DOHH2 (cell line): ENCODE data around the gene MGAT5.

Experiments used
- H3F3A ChIP-seq: fragments of 200-600 bp; sonication (generic), shearing (Covaris generic); 2 replicates; pipeline ENCODE4 v1.6.0; 2016; ENCODE audit warnings: antibody characterized with exemption, mild to moderate bottlenecking; ENCODE audit not compliant: control insufficient read depth, insufficient read depth
- H3K27ac ChIP-seq: fragments of 200-600 bp; sonication (generic); 2 replicates; pipeline ENCODE4 v1.5.1; 2014; ENCODE audit warnings: low read depth, mild to moderate bottlenecking, low read length, moderate library complexity
- H3K27me3 ChIP-seq: fragments of 200-600 bp; sonication (generic); 2 replicates; pipeline ENCODE4 v1.6.1; 2014; ENCODE audit warnings: mild to moderate bottlenecking, low read length, mixed read lengths; ENCODE audit not compliant: control insufficient read depth
- H3K36me3 ChIP-seq: fragments of 200-600 bp; sonication (generic); 2 replicates; pipeline ENCODE4 v1.6.1; 2014; ENCODE audit warnings: mild to moderate bottlenecking, low read length, moderate library complexity, mixed read lengths; ENCODE audit not compliant: control insufficient read depth
- H3K4me1 ChIP-seq: fragments of 200-600 bp; sonication (generic); 2 replicates; pipeline ENCODE4 v1.6.1; 2014; ENCODE audit warnings: mild to moderate bottlenecking, low read length, mixed read lengths; ENCODE audit not compliant: control insufficient read depth
- H3K4me2 ChIP-seq: fragments of 200-600 bp; sonication (generic); 2 replicates; pipeline ENCODE4 v1.6.0; 2014; ENCODE audit warnings: mild to moderate bottlenecking, low read length, moderate library complexity
- H3K4me3 ChIP-seq: fragments of 200-600 bp; sonication (generic); 2 replicates; pipeline ENCODE4 v1.5.1; 2014; ENCODE audit warnings: mild to moderate bottlenecking, low read length, mixed read lengths
- H3K79me2 ChIP-seq: fragments of 200-600 bp; sonication (generic); 2 replicates; pipeline ENCODE4 v1.6.1; 2014; ENCODE audit warnings: mild to moderate bottlenecking, low read length, mixed read lengths; ENCODE audit not compliant: control insufficient read depth
- H3K9me2 ChIP-seq: fragments of 200-600 bp; sonication (generic); replicated peaks from 2 replicates; pipeline ENCODE4 v1.6.1; 2014; ENCODE audit warnings: mild to moderate bottlenecking, low read length, mixed read lengths; ENCODE audit not compliant: control insufficient read depth
- H3K9me3 ChIP-seq: fragments of 200-600 bp; sonication (generic); 2 replicates; pipeline ENCODE4 v1.6.1; 2014; ENCODE audit warnings: antibody characterized with exemption, low read length, mixed read lengths; ENCODE audit not compliant: control insufficient read depth, insufficient read depth
- H4K20me1 ChIP-seq: fragments of 200-600 bp; sonication (generic); 2 replicates; pipeline ENCODE4 v1.6.0; 2014; ENCODE audit warnings: low read depth, mild to moderate bottlenecking, antibody characterized with exemption, low read length, moderate library complexity; ENCODE audit not compliant: control insufficient read depth, insufficient read depth
- CTCF ChIP-seq: fragments of 200-600 bp; sonication (generic); IDR thresholded peaks from one replicate; pipeline ENCODE4 v1.5.1; 2014; ENCODE audit warnings: antibody characterized with exemption, mild to moderate bottlenecking, low read depth, low read length; ENCODE audit not compliant: poor library complexity, severe bottlenecking
- EZH2phosphoT487 ChIP-seq: fragments of 200-600 bp; sonication (generic); IDR thresholded peaks from 2 replicates; pipeline ENCODE4 v1.6.1; 2017; ENCODE audit warnings: borderline replicate concordance, mild to moderate bottlenecking, antibody characterized with exemption, low read length, moderate library complexity, mixed read lengths

The MGAT5 gene

DNA sequence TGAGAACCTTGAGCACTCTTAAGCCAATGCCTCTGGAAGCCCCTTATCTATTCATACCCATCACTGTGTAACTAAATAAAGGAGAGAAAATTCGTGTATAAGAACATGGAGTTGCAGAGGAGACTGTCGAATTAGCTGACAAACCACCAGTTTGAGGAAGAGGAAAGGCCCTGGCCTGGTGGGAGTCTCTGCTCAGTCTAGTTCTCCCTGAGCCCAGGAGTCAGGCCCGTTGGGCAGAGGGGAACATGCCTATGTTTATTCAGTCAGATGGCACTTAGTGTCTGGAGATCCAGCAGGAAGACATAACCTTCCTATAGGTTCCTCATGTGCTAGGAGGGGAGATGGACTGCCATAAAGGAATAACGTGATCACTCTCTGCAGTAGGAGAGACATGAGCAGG, 60.3 kb downstream of the MGAT5 start:
- Histone ChIP-seq H3K4me3 (no peak overlapping the region), H3K36me3 (peaks cover 24% of the 10 kb centered on the region), H3K27me3 (no peaks in the 10 kb centered on the region), H3K27ac (no peak overlapping the region), H4K20me1 (no peaks in the 10 kb centered on the region), H3K9me3 (no peaks in the 10 kb centered on the region), H3K9me2 (no peaks in the 10 kb centered on the region), H3K4me1 (peaks cover 22% of the 10 kb centered on the region), H3F3A (no peaks in the 10 kb centered on the region), H3K79me2 (peaks cover 33% of the 10 kb centered on the region), H3K4me2 (no peak overlapping the region)
- TF ChIP-seq CTCF (no peak), EZH2phosphoT487 (no peak)

DNA sequence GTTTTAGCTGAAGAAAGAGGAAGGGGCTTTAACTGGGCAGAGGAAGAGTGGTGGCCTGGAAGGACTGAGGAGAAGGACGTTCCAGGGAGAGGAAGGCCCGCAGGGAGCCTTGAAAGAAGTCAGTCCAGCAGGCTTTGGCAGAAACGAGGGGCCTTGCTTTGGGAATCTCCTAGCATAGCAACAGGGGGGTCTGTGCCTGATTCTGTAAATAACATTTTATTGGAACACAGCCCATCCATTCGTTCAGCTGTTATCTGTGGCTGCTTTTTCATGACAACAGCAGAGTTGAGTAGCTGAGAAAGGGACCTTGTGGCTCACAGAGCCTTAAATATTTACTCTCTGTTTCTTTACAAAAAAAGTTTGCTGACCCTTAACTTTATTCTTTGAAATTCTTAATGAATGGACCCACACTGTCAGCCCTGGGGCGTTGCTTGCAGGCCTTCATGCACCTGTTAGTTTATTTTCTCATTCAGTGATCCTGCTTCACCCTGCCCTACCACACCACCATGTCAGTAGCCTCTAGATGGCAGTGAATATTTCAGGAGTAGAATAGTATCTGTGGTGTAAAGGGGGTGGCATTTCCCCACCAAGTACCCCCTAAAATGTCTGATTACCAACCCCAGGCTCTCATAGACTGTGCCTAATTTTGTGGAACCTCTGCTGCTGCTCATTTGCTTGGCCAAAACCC, 61.0 kb downstream of the MGAT5 start:
- Histone ChIP-seq H3K4me1 (peaks cover 16% of the 10 kb centered on the region), H3K79me2 (peaks cover 27% of the 10 kb centered on the region), H3K27ac (no peak overlapping the region), H4K20me1 (no peaks in the 10 kb centered on the region), H3F3A (no peaks in the 10 kb centered on the region), H3K36me3 (peaks cover 24% of the 10 kb centered on the region), H3K4me3 (no peak overlapping the region), H3K9me3 (no peaks in the 10 kb centered on the region), H3K27me3 (no peaks in the 10 kb centered on the region), H3K9me2 (no peaks in the 10 kb centered on the region), H3K4me2 (no peak overlapping the region)
- TF ChIP-seq EZH2phosphoT487, result no peak
- no peak for TF ChIP-seq CTCF

DNA sequence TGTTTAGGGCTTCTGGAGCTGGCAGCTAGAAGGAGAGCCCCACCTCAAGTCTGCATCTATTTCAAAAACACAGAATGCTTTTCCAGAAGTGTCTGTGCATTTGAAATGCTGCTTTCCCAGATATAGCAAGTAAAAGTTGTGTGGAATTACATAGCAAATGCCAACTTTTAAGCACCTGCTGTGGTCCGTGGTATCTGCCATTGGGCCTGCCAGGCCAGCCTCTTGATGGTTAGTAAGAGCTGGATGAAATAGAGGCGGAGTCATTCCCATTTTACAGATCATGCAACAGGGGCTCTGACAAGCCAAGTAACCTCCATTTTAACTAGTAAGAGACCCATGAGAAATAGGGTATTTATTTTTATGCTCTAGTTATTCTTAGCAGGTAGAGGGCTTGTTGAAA, 61.6 kb downstream of the MGAT5 start:
- Histone ChIP-seq H3K4me3 (no peak overlapping the region), H3K9me2 (no peaks in the 10 kb centered on the region), H3K79me2 (peaks cover 22% of the 10 kb centered on the region), H3K27me3 (no peaks in the 10 kb centered on the region), H3F3A (no peaks in the 10 kb centered on the region), H3K9me3 (no peaks in the 10 kb centered on the region), H3K27ac (no peak overlapping the region), H4K20me1 (no peaks in the 10 kb centered on the region), H3K36me3 (peaks cover 24% of the 10 kb centered on the region), H3K4me2 (no peak overlapping the region), H3K4me1 (peaks cover 11% of the 10 kb centered on the region)
- TF ChIP-seq CTCF (no peak), EZH2phosphoT487 (no peak)
